ENCODE data around the gene APRT. TPM values are rescaled to one million over a fixed set of nuclear protein-coding genes. Genes with fewer than 3 reads are reported as not detected.

The APRT gene
- total and polyA plus RNA-seq, 9 of the 15 experiments (the other 6 are each of a cell fraction or from before 2014, with no cell fraction given), result 41.7 to 409 (median 146) TPM

DNA sequence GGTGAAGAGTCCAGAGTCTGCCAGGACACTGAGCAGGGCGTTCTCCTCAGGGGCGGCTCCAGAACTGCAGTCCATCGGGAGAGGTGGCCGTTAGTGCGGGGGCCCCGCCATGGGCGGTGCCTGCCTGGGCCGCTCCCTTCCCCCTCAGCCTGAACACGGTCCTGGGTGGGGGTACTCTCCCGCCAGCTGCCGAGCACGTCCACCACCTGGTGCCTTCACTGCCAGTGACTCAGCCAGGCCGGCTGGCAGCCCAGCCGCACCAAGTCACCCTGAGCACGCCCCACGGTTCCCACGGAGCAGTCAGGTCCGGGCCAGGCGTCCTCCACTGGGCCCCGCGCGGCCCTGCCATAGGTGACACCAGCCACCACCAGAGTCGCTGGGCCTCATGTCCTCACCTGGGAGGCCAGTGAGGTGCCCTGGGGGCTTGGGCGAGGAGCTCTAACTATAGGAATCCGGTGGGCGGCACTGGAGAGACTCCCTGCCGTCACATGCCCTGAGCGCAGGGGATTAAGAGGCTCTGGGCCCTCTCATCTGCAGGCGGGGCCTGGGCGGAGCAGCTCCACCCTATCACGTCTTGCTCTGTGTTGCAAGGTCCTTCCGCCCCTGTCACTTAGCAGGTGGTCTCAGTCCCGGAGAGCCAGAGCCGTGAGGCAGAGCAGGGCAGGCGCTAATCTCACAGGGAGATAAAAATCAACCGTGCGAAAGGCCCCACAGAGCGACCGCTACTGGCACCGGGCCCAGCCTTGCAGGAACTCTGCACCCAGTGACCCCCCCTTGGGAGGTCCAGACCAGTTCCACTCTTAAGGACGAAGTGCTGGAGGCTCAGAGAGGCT is 41.1 kb downstream of the APRT start (continued):
- peak; percentile 89 for TF ChIP-seq SMARCE1 (IDR thresholded peaks at IDR 0.05)
- TF ChIP-seq SREBF2 (CRISPR knock-in tag; IDR thresholded peaks at IDR 0.05), result no peak
- no peak; the same call in 1 of the 2 replicates for TF ChIP-seq BCOR (IDR thresholded peaks at IDR 0.05)
- TF ChIP-seq SP1 (CRISPR knock-in tag; IDR thresholded peaks at IDR 0.05), result 0 out of 2 replicates have a peak, but pooled peaks have one; percentile 34
- no peak for TF ChIP-seq CBX3 (IDR thresholded peaks at IDR 0.05; ENCODE audit: borderline replicate concordance in 1 of 2, low read length in 2 of 2)
- TF ChIP-seq, protein P1, sequence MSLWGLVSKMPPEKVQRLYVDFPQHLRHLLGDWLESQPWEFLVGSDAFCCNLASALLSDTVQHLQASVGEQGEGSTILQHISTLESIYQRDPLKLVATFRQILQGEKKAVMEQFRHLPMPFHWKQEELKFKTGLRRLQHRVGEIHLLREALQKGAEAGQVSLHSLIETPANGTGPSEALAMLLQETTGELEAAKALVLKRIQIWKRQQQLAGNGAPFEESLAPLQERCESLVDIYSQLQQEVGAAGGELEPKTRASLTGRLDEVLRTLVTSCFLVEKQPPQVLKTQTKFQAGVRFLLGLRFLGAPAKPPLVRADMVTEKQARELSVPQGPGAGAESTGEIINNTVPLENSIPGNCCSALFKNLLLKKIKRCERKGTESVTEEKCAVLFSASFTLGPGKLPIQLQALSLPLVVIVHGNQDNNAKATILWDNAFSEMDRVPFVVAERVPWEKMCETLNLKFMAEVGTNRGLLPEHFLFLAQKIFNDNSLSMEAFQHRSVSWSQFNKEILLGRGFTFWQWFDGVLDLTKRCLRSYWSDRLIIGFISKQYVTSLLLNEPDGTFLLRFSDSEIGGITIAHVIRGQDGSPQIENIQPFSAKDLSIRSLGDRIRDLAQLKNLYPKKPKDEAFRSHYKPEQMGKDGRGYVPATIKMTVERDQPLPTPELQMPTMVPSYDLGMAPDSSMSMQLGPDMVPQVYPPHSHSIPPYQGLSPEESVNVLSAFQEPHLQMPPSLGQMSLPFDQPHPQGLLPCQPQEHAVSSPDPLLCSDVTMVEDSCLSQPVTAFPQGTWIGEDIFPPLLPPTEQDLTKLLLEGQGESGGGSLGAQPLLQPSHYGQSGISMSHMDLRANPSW (CRISPR knock-in tag; IDR thresholded peaks at IDR 0.05), result no peak
- TF ChIP-seq FOSL1 (tag; conservative IDR thresholded peaks at IDR 0.05), result peak; percentile 57
- TF ChIP-seq, protein P2, sequence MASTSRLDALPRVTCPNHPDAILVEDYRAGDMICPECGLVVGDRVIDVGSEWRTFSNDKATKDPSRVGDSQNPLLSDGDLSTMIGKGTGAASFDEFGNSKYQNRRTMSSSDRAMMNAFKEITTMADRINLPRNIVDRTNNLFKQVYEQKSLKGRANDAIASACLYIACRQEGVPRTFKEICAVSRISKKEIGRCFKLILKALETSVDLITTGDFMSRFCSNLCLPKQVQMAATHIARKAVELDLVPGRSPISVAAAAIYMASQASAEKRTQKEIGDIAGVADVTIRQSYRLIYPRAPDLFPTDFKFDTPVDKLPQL (IDR thresholded peaks at IDR 0.05; ENCODE audit: extremely low read depth, insufficient read length), result no peak
- TF ChIP-seq EGR1 (conservative IDR thresholded peaks at IDR 0.05), result peak; percentile 61
- TF ChIP-seq STAG1 (CRISPR knock-in tag; IDR thresholded peaks at IDR 0.05; ENCODE audit: borderline replicate concordance), result no peak
- TF ChIP-seq ZNF696 (CRISPR knock-in tag; conservative IDR thresholded peaks at IDR 0.05), result no peak
- TF ChIP-seq ZC3H4 (CRISPR knock-in tag; IDR thresholded peaks at IDR 0.05; ENCODE audit: borderline replicate concordance), result peak; percentile 84
- no peak for TF ChIP-seq ZNF444 (CRISPR knock-in tag; IDR thresholded peaks at IDR 0.05)
- TF ChIP-seq NR4A1 (CRISPR knock-in tag; IDR thresholded peaks at IDR 0.05), result peak; percentile 82; the same call in 1 of the 2 replicates
- TF ChIP-seq NR4A1 (tag; IDR thresholded peaks at IDR 0.05), result 0 out of 2 replicates have a peak, but pooled peaks have one; percentile 32
- no peak for TF ChIP-seq ZNF699 (CRISPR knock-in tag; IDR thresholded peaks at IDR 0.05; ENCODE audit: insufficient replicate concordance)
- TF ChIP-seq FIP1L1 (IDR thresholded peaks at IDR 0.05; ENCODE audit: low read depth, low read length, poor library complexity, severe bottlenecking), result peak; percentile 95
- peak; percentile 96 for TF ChIP-seq CTBP1 (IDR thresholded peaks at IDR 0.05; ENCODE audit: borderline replicate concordance)
- 0 out of 2 replicates have a peak, but pooled peaks have one; percentile 20 for TF ChIP-seq ZNF79 (CRISPR knock-in tag; IDR thresholded peaks at IDR 0.05; ENCODE audit: low read depth)
- no peak for TF ChIP-seq PHTF2 (CRISPR knock-in tag; IDR thresholded peaks at IDR 0.05)
- no peak for TF ChIP-seq ZNF507 (tag; conservative IDR thresholded peaks at IDR 0.05)
- no peak for TF ChIP-seq TCF7L2 (IDR thresholded peaks at IDR 0.05; ENCODE audit: low read depth, low read length)
- no peak for TF ChIP-seq MAFF (IDR thresholded peaks at IDR 0.05; ENCODE audit: low read length)
- TF ChIP-seq SIN3B (IDR thresholded peaks at IDR 0.05; ENCODE audit: low read depth), result no peak
- no peak; the same call in 1 of the 2 replicates for TF ChIP-seq HSF4 (CRISPR knock-in tag; IDR thresholded peaks at IDR 0.05; ENCODE audit: borderline replicate concordance)
- no peak for TF ChIP-seq CCAR2 (IDR thresholded peaks at IDR 0.05; ENCODE audit: low read depth, low read length)
